ENCODE results near the gene NTNG2. TPM values are rescaled to one million over a fixed set of nuclear protein-coding genes. Genes with fewer than 3 reads are reported as not detected.

The NTNG2 gene
- total and polyA plus RNA-seq, 8 donors, result 0.27 to 4.6 (median 1.0) TPM

DNA sequence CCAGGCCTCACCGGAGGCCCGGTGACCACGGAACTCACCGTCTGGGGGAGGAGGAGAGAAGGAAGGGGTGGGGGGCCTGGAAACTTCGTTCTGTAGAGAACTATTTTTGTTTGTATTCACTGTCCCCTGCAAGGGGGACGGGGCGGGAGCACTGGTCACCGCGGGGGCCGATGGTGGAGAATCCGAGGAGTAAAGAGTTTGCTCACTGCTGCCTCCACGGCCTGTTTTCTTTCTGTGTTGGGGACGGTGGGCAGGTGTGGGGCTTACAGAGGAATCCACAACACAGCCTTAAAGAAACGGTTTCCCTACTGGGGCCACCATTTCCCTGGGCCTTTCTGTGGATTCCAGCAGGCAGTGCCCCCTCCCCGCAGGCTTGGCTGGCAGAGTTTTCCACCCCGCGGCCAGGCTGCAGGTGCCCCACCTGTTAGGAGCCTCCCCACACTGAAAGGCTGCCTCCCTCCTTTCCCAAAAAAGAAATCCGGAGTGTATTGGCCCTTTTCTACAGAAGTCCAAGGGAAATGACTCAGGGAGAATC is 80.8 kb downstream of the NTNG2 start:
- TF ChIP-seq, protein P1, sequence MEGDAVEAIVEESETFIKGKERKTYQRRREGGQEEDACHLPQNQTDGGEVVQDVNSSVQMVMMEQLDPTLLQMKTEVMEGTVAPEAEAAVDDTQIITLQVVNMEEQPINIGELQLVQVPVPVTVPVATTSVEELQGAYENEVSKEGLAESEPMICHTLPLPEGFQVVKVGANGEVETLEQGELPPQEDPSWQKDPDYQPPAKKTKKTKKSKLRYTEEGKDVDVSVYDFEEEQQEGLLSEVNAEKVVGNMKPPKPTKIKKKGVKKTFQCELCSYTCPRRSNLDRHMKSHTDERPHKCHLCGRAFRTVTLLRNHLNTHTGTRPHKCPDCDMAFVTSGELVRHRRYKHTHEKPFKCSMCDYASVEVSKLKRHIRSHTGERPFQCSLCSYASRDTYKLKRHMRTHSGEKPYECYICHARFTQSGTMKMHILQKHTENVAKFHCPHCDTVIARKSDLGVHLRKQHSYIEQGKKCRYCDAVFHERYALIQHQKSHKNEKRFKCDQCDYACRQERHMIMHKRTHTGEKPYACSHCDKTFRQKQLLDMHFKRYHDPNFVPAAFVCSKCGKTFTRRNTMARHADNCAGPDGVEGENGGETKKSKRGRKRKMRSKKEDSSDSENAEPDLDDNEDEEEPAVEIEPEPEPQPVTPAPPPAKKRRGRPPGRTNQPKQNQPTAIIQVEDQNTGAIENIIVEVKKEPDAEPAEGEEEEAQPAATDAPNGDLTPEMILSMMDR (IDR thresholded peaks at IDR 0.05), result no peak
- intact Hi-C loops (cut with DNase I), result no loop called here
- peaks cover 7 to 43% of the 10 kb centered on the region in 2 donors for H3K4me1 ChIP-seq
- ATAC-seq (no peak), DNase-seq (peak in 2 of 4 donors; percentile 9 to 84)
- peak overlapping the region; percentile 48 to 71 for H3K4me3 ChIP-seq
- H3K9me3 ChIP-seq, result no peaks in the 10 kb centered on the region
- H3K27ac ChIP-seq, result peak overlapping the region in 1 of 2 donors; percentile 78
- peaks cover 0 to 28% of the 10 kb centered on the region in 2 donors for H3K27me3 ChIP-seq
- no peaks in the 10 kb centered on the region for H3K36me3 ChIP-seq

GRCh38 chr9:132243156-132244074 is 81.6 kb downstream of the NTNG2 start:
- peaks cover 0 to 34% of the 10 kb centered on the region in 2 donors for H3K27me3 ChIP-seq
- H3K4me1 ChIP-seq, result peaks cover 7 to 40% of the 10 kb centered on the region in 2 donors
- no peaks in the 10 kb centered on the region for H3K9me3 ChIP-seq
- H3K36me3 ChIP-seq, result no peaks in the 10 kb centered on the region
- H3K27ac ChIP-seq, result no peak overlapping the region
- H3K4me3 ChIP-seq, result no peak overlapping the region
- TF ChIP-seq, protein P1 (IDR thresholded peaks at IDR 0.05), result no peak
- ATAC-seq, result no peak
- DNase-seq, result peak in 1 of 4 donors; percentile 66
- intact Hi-C loops (cut with DNase I), result no loop called here

GRCh38 chr9:132244582-132245455 is 83.0 kb downstream of the NTNG2 start:
- peak in 1 of 4 donors; percentile 72 for DNase-seq
- TF ChIP-seq, protein P1 (IDR thresholded peaks at IDR 0.05), result no peak
- Histone ChIP-seq H3K9me3 (no peaks in the 10 kb centered on the region), H3K36me3 (no peaks in the 10 kb centered on the region), H3K4me1 (peaks cover 7 to 26% of the 10 kb centered on the region in 2 donors), H3K4me3 (no peak overlapping the region), H3K27ac (no peak overlapping the region), H3K27me3 (peaks cover 0 to 34% of the 10 kb centered on the region in 2 donors)
- intact Hi-C loops (cut with DNase I), result no loop called here
- ATAC-seq, result no peak

DNA sequence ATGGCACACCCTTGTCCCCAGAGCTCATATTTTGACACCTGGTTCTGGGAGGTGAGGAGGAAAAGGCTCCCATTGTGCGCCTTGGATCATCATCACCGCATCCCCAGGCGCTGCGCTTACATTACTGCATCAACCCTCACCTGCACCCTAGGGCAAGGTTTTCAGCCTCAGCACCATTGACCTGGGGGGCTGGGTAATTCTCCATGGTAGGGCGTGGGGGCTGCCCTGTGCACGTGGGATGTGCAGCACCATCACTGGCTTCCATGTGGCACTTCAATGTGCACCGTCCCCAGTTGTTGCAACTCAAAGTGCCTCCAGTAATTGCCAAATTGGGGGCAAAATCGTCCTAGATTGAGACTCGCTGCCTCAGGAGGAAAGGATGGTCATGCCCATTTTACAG is 83.6 kb downstream of the NTNG2 start:
- H3K4me3 ChIP-seq, result no peak overlapping the region
- H3K9me3 ChIP-seq, result no peaks in the 10 kb centered on the region
- TF ChIP-seq, protein P1 (IDR thresholded peaks at IDR 0.05), result no peak
- peaks cover 7 to 20% of the 10 kb centered on the region in 2 donors for H3K4me1 ChIP-seq
- intact Hi-C loops (cut with DNase I), result no loop called here
- peaks cover 0 to 34% of the 10 kb centered on the region in 2 donors for H3K27me3 ChIP-seq
- DNase-seq (peak in 1 of 4 donors; percentile 14), ATAC-seq (no peak)
- H3K36me3 ChIP-seq, result no peaks in the 10 kb centered on the region
- H3K27ac ChIP-seq, result no peak overlapping the region
